HepG2 (cell line): ENCODE data around the gene SLC35D2. TPM values are rescaled to one million over a fixed set of nuclear protein-coding genes. Genes with fewer than 3 reads are reported as not detected.
A peak's percentile ranks its signal among the peaks of the same experiment; 100 is the strongest.

Source experiments
- BCL6 ChIP-seq: IDR thresholded peaks from 2 replicates; pipeline ENCODE4 v1.6.1; 2016; ENCODE audit warnings: missing genetic modification reagents, missing compliant biosample characterization
- MYNN ChIP-seq: sonication (generic); formaldehyde crosslinking; IDR thresholded peaks from 2 replicates; pipeline ENCODE4 v1.4.0; 2020; ENCODE audit warnings: mild to moderate bottlenecking, low read depth, missing genetic modification reagents
- POLR2G ChIP-seq: fragments of 200-400 bp; formaldehyde crosslinking; IDR thresholded peaks from 2 replicates; pipeline ENCODE4 v1.6.1; 2018; ENCODE audit warnings: mild to moderate bottlenecking, low read depth, low read length, moderate library complexity
- RELA ChIP-seq: sonication (generic); formaldehyde crosslinking; IDR thresholded peaks from 2 replicates; pipeline ENCODE4 v1.4.0; 2020; ENCODE audit warnings: missing genetic modification reagents
- RFX5 ChIP-seq: IDR thresholded peaks from 2 replicates; pipeline ENCODE4 v1.6.1; 2011; ENCODE audit warnings: low read depth, low read length, improper control_type of control experiment
- SMAD3 ChIP-seq: sonication (generic); formaldehyde crosslinking; IDR thresholded peaks from 2 replicates; pipeline ENCODE4 v1.4.0; 2020; ENCODE audit warnings: missing genetic modification reagents
- TBX2 ChIP-seq: sonication (generic); formaldehyde crosslinking; IDR thresholded peaks from 2 replicates; pipeline ENCODE4 v1.5.0; 2020; ENCODE audit warnings: missing genetic modification reagents, mild to moderate bottlenecking, borderline replicate concordance
- ZFP36L2 ChIP-seq: sonication (generic); formaldehyde crosslinking; IDR thresholded peaks from 2 replicates; pipeline ENCODE4 v1.4.0; 2020; ENCODE audit warnings: missing genetic modification reagents
- ZIK1 ChIP-seq: sonication (generic); formaldehyde crosslinking; IDR thresholded peaks from 2 replicates; pipeline ENCODE4 v1.5.0; 2020; ENCODE audit warnings: mild to moderate bottlenecking, low read depth, missing genetic modification reagents, borderline replicate concordance
- ZNF296 ChIP-seq: sonication (generic); formaldehyde crosslinking; conservative IDR thresholded peaks from 2 replicates; pipeline ENCODE4 v1.5.0; 2020; ENCODE audit warnings: mild to moderate bottlenecking, missing genetic modification reagents
- ZNF331 ChIP-seq: sonication (generic); formaldehyde crosslinking; IDR thresholded peaks from 2 replicates; pipeline ENCODE4 v1.4.0; 2020; ENCODE audit warnings: missing genetic modification reagents
- ZNF33B ChIP-seq: sonication (generic); formaldehyde crosslinking; IDR thresholded peaks from 2 replicates; pipeline ENCODE4 v1.5.1; 2020; ENCODE audit warnings: mild to moderate bottlenecking, missing genetic modification reagents
- ZNF460 ChIP-seq: sonication (generic); formaldehyde crosslinking; IDR thresholded peaks from 2 replicates; pipeline ENCODE4 v1.5.1; 2020; ENCODE audit warnings: missing genetic modification reagents, mild to moderate bottlenecking, borderline replicate concordance
- ZNF567 ChIP-seq: sonication (generic); formaldehyde crosslinking; IDR thresholded peaks from 2 replicates; pipeline ENCODE4 v1.8.1; 2023; ENCODE audit warnings: mild to moderate bottlenecking, missing genetic modification reagents, borderline replicate concordance
- polyA plus RNA-seq, 8 experiments: library from polyadenylated mRNA; depleted of rRNA in 3 of 8; stranded (reverse) in 7 of 8; unstranded in 1 of 8; fragments of >200 nt; fragmentation: Illumina TruSeq in 4 of 8; extraction: Trizol in 4 of 8; gene quantifications; 2 replicates each; pipeline versions ENCODE4 v1.2.1 to v1.2.3, GENCODE V29; 2011 to 2016; ENCODE audit warnings: low read depth in 4 of 8, missing spikeins in 1 of 8, mixed read lengths in 1 of 8; ENCODE audit not compliant: insufficient read depth in 1 of 8
- total RNA-seq, 5 experiments: library from RNA; depleted of rRNA; stranded (reverse); fragments of >200 nt; fragmentation: Illumina TruSeq; extraction: Trizol; gene quantifications; 2 replicates each; pipeline ENCODE4 v1.2.3, GENCODE V29; 2016; ENCODE audit warnings: low read depth in 1 of 5
- TF ChIP-seq, protein P1 (sequence below): sonication (generic); formaldehyde crosslinking; IDR thresholded peaks from 2 replicates; pipeline ENCODE4 v1.8.0; 2023; ENCODE audit warnings: mild to moderate bottlenecking, missing genetic modification reagents
- TF ChIP-seq, protein P2 (sequence below): sonication (generic); formaldehyde crosslinking; IDR thresholded peaks from 2 replicates; pipeline ENCODE4 v1.4.0; 2020; ENCODE audit warnings: missing genetic modification reagents
- TF ChIP-seq, protein P3 (sequence below): sonication (generic); formaldehyde crosslinking; IDR thresholded peaks from 2 replicates; pipeline ENCODE4 v1.4.0; 2020; ENCODE audit warnings: missing genetic modification reagents

SLC35D2 gene
- total and polyA plus RNA-seq, 2 of the 13 experiments (the other 11 are each of a cell fraction or from before 2014, with no cell fraction given): 96.2 to 103 TPM

DNA sequence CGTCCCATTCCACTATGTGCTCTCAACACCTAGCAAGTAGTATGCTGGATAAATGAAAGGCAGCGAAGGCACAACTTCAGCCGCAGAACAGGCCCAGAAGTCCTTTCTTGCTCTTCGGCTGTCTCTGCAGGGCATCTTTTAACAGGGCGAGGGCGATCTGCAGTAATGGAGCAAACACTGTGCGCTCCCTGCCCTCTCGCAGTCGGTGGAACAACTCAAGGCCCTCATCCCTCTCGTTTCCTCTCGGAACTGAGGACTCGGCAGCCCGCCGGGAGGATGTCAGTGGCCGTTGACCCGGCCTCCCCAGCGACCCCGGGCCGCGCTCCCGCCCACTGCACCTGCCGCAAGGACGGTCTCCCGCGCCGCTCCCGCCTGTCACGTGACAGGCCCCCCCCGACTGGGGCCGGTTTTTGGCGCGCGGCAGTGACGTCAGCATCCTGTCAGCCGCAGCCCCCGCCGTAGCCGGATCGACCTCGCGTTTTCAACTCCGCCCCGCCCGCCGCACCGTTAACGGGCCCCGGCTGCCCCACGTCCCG lies 33.6 kb upstream of the SLC35D2 start (continued):
- TF ChIP-seq, protein P1, sequence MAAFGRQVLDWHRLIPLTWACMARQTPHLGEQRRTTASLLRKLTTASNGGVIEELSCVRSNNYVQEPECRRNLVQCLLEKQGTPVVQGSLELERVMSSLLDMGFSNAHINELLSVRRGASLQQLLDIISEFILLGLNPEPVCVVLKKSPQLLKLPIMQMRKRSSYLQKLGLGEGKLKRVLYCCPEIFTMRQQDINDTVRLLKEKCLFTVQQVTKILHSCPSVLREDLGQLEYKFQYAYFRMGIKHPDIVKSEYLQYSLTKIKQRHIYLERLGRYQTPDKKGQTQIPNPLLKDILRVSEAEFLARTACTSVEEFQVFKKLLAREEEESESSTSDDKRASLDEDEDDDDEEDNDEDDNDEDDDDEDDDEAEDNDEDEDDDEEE (CRISPR knock-in tag): no peak
- TF ChIP-seq ZNF460 (CRISPR knock-in tag): peak; percentile 27; the same call in 1 of the 2 replicates
- no peak; the same call in 1 of the 2 replicates for TF ChIP-seq RELA (CRISPR knock-in tag)
- TF ChIP-seq BCL6 (CRISPR knock-in tag): peak; percentile 67
- TF ChIP-seq ZFP36L2 (CRISPR knock-in tag): no peak
- peak; percentile 59; the same call in 1 of the 2 replicates for TF ChIP-seq ZNF331 (CRISPR knock-in tag)
- TF ChIP-seq RFX5: no peak
- TF ChIP-seq, protein P2, sequence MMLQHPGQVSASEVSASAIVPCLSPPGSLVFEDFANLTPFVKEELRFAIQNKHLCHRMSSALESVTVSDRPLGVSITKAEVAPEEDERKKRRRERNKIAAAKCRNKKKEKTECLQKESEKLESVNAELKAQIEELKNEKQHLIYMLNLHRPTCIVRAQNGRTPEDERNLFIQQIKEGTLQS (CRISPR knock-in tag): peak; percentile 78
- no peak for TF ChIP-seq ZNF33B (CRISPR knock-in tag)
- TF ChIP-seq, protein P3, sequence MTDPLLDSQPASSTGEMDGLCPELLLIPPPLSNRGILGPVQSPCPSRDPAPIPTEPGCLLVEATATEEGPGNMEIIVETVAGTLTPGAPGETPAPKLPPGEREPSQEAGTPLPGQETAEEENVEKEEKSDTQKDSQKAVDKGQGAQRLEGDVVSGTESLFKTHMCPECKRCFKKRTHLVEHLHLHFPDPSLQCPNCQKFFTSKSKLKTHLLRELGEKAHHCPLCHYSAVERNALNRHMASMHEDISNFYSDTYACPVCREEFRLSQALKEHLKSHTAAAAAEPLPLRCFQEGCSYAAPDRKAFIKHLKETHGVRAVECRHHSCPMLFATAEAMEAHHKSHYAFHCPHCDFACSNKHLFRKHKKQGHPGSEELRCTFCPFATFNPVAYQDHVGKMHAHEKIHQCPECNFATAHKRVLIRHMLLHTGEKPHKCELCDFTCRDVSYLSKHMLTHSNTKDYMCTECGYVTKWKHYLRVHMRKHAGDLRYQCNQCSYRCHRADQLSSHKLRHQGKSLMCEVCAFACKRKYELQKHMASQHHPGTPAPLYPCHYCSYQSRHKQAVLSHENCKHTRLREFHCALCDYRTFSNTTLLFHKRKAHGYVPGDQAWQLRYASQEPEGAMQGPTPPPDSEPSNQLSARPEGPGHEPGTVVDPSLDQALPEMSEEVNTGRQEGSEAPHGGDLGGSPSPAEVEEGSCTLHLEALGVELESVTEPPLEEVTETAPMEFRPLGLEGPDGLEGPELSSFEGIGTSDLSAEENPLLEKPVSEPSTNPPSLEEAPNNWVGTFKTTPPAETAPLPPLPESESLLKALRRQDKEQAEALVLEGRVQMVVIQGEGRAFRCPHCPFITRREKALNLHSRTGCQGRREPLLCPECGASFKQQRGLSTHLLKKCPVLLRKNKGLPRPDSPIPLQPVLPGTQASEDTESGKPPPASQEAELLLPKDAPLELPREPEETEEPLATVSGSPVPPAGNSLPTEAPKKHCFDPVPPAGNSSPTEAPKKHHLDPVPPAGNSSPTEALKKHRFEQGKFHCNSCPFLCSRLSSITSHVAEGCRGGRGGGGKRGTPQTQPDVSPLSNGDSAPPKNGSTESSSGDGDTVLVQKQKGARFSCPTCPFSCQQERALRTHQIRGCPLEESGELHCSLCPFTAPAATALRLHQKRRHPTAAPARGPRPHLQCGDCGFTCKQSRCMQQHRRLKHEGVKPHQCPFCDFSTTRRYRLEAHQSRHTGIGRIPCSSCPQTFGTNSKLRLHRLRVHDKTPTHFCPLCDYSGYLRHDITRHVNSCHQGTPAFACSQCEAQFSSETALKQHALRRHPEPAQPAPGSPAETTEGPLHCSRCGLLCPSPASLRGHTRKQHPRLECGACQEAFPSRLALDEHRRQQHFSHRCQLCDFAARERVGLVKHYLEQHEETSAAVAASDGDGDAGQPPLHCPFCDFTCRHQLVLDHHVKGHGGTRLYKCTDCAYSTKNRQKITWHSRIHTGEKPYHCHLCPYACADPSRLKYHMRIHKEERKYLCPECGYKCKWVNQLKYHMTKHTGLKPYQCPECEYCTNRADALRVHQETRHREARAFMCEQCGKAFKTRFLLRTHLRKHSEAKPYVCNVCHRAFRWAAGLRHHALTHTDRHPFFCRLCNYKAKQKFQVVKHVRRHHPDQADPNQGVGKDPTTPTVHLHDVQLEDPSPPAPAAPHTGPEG (CRISPR knock-in tag): no peak; the same call in 1 of the 2 replicates
- peak; percentile 83 for TF ChIP-seq POLR2G
- TF ChIP-seq ZNF567 (CRISPR knock-in tag): peak; percentile 95
- peak; percentile 88 for TF ChIP-seq ZIK1
- 0 out of 2 replicates have a peak, but pooled peaks have one; percentile 82 for TF ChIP-seq MYNN (CRISPR knock-in tag)
- peak; percentile 93 for TF ChIP-seq TBX2
- no peak for TF ChIP-seq ZNF296
- TF ChIP-seq SMAD3: no peak; the same call in 1 of the 2 replicates
